Stimulated activated CD8-positive, alpha-beta memory T cell treated with anti-CD3 and anti-CD28 coated beads, Interleukin-7, amount 100 ng/mL, for 48 hours (primary cell): ENCODE measurements around the gene PLEKHA6.

Source experiments
- DNase-seq, 2 donors: peaks; one replicate each; pipeline ENCODE4 v3.0.0-alpha.2; 2020; ENCODE audit warnings: low read depth in 1 of 2; ENCODE audit errors: extremely low read depth in 1 of 2

The PLEKHA6 gene

GRCh38 chr1:204355913-204356312 is 3.8 kb downstream of the PLEKHA6 start:
- no peak for DNase-seq

- no peak for DNase-seq
Observed at GRCh38 chr1:204354579-204354978, 5.2 kb downstream of the PLEKHA6 start.

GRCh38 chr1:204353213-204353910 is 6.4 kb downstream of the PLEKHA6 start:
- no peak for DNase-seq

GRCh38 chr1:204350857-204351573 is 8.7 kb downstream of the PLEKHA6 start:
- DNase-seq = no peak

GRCh38 chr1:204350312-204350711 is 9.4 kb downstream of the PLEKHA6 start:
- no peak for DNase-seq

DNA sequence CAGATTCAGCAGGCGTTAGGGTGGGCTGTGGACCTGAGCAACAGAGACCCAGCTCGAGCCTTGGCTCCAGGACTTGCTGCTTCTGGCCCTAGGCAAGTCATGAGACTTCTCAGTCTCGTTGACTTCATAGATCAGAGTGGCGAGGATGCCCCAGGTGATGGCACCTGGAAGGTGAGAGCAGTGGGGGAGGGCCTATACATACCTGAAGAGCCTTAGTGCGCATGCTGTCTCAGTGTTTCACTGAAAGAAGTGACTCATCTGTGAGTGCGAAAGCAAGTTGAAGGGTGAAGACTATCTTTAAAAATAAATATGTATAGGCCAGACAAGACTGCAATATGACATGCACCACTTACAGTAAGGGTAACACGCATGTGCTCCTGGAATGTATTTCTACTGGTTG is 10.1 kb downstream of the PLEKHA6 start:
- DNase-seq = no peak

- no peak for DNase-seq
Observed at GRCh38 chr1:204348722-204349121, 11.0 kb downstream of the PLEKHA6 start.

DNA sequence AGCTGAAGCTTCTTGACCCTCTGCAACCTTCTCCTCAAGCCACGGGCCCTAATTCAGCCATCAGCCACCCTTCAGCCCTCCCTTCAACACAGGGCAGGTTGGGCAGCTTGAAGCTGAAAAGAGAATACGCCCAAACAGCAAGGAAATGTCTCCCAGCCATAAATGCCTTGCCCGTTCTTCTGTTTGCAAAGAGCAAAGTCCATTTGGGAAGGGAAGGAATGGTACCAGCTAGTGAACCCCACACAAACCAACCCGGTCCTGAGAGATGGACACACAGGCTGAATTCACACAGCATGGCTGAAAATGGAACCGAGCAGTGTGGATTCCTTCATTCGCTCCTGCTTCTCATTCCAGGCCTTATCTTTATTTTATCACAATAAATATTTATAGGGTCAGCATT is 11.5 kb downstream of the PLEKHA6 start:
- DNase-seq = no peak

DNA sequence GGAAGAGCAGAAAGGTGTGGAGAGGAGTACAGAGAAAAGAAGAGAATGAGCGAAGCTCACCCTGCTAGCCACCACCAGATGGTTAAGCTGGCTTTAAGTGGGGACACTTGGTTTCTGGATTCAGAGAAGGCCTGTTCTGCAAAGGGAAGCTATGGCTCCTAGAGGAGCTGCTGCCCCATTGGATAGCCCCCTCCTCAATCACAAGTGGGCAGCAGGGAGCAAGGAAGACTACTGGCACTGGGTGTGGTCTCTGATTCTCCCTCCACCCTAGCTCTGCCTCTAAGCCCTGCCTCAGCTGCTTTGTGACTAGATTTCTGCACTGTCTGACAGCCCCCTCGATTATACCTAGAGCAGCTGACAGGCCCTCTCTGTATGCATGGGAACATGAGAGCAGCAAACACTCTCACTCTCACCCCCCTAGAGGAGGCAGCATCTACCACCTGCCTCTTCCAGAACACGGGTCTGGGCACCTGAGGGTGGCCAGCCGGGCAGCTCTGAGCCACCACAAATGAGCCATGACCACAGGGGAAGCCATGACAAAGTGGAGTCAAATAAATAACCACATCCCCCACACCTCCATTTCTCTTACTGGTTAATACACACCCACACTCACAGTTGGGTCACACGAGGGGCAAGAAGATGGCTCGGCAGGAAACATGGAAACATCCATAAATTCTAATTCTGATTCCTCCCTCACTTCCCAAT is 13.6 kb downstream of the PLEKHA6 start:
- DNase-seq = no peak

GRCh38 chr1:204345438-204345841 is 14.3 kb downstream of the PLEKHA6 start:
- DNase-seq = no peak

DNA sequence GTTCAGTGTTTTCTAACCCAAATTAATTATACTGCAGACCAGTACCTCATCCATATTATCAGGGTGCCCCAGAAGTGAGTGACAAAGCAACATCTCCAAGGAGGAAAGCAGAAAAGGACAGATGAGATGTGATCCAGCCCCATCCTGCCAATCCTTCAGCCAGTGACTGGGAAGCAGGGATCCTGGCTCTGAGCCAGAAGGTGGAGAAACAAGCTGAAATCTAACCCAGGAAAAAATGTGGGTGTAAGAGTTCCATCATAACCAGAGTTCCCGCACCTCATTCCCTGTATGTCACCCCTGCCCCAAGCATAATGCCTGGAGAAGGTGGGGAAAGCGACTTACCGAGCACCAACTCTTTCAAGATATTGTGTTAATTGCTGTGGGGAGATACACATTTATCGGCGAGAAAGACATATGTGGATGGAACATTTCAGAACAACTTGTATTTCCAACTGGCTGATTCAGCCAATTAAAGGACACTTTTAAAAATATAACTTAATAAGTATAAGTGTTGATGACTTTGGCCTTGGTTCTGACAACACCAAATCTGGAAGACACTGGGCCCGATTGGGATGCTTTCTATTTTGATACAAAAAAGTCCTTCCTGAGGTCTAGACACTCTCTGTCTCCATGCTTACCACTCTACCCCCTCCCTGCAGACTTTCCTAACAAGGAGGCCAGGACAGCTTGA is 14.9 kb downstream of the PLEKHA6 start:
- DNase-seq = no peak

DNA sequence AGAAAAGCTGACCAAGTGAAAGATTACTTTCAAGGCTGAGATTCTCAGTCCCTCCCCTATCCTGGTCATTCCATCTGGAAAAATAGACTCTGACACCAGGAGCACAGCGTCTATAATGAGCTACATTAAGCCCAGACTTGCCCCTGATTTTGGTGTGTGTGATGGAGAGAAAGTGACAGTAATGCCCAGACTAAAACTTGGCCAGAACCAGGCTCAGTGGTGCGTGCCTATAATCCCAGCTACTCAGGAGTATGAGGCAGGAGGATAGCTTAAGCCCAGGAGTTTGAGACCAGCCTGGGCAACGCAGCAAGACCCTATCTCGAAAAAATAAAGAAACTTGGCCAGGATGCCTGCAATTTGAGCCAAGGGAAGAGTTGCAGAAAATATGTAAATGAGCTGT is 15.9 kb downstream of the PLEKHA6 start:
- DNase-seq = no peak

DNA sequence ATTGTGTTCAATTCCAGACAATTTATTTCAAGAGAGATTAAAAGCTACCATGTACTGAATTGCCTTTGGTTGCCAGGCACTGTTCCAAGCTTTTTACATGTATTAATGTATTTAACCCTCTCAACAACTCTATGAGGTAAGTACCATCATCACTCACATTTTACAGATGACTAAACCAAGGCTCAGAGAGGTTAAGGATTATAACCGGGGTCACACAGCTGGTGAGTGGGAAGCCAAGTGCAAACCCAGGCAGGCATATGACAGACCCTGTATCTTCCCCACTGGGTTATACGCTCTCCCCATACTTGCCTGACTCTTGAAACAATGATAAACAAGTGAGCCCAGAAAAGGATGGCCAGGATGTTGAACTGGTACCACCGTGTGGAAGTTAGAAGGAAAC is 16.5 kb downstream of the PLEKHA6 start:
- no peak for DNase-seq

- DNase-seq = no peak
Observed at GRCh38 chr1:204342310-204342709, 17.4 kb downstream of the PLEKHA6 start.

DNA sequence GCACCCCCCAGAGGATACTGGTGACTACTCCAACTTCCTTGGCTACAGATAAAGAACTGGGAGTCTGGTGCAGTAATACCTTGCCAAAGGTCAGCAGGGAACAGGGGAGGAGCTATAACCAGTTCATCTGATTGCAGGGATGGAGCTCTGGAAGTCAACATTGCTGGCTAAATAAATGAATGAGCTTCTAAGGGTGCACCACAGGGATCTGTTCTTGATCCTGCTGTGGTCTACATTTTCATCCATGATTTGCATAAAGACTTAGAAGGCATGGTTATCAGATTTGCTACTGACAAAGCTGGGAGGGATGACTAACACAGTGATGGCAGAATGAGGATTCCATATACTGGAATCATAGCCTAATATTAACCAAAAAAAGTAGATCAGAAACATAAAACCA is 18.3 kb downstream of the PLEKHA6 start:
- DNase-seq = no peak

DNA sequence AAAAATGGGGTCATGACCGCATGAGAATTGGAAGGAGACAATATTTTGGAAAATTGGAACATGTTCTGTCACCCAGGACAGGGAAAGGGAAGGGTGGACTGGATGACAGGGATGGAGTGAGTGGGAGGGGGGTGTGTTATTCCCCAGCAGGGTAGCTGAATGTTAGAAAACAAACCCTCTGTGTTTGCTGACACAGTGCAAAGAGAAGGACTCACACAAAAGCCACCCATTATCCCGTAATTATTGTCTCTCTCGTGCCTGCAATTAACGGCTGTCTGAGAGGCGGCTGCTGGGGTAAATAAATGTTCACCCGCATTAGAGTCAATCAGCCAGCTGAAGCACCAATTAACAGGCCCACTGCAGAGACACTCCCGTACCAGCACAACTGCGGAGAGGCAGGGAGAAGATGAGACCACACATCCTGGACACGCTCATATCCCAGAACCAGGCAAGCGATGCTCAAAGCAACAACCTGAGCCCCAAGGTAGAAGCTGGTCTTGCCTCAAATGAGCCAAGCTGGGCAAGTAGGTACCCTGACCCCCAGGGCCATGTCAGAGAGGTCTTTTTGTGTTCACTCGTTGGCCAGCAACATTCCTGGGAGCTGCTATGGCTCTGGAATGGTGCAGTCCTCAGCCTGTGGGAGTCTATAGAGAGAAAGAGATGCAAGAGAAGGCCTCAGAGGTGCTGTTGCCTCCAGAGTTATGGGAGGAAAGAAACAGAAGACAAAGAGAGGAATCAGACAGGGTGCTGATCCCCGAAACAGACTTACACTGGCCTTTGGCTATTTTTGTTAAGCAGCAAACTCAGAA is 19.4 kb downstream of the PLEKHA6 start:
- DNase-seq = no peak

DNA sequence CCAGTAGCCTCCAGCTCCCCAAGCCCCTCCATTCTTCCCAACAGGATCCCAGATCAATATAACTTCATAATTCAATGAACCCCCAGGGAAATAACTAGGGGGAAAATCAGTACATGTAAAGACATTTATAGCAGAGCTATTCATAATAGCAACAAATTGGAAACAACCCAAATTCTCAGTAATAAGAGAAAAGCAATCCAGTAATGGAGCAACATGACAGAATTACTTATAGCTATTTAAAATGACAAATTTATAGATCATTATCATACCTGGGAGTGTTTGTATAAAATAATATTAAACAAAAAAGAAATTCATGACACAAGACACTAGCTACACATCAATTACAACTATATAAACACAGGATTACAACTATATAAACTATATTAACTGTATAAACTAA is 20.2 kb downstream of the PLEKHA6 start:
- no peak for DNase-seq

- DNase-seq = no peak
Observed at GRCh38 chr1:204338997-204339396, 20.7 kb downstream of the PLEKHA6 start.

GRCh38 chr1:204338360-204338759 is 21.4 kb downstream of the PLEKHA6 start:
- DNase-seq = no peak

DNA sequence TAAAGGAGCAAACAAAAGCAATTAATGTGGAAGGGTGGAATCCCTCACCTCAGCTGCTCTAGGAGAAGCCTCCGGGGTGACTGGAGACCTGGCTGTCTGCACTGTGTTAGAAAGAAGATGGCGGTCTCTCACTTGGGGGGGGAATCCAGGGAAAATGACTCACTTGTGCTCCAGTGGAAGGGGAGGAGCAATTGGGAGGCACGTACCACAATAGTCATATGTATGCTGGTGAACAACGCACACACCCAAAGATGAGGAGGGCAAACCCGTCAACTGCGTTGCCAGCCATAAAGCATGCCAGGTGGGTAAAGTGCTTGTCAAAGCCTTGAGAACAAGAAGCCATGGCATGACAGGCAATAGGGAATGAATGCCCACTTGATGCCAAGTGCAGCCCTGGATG is 22.1 kb downstream of the PLEKHA6 start:
- DNase-seq = no peak

DNA sequence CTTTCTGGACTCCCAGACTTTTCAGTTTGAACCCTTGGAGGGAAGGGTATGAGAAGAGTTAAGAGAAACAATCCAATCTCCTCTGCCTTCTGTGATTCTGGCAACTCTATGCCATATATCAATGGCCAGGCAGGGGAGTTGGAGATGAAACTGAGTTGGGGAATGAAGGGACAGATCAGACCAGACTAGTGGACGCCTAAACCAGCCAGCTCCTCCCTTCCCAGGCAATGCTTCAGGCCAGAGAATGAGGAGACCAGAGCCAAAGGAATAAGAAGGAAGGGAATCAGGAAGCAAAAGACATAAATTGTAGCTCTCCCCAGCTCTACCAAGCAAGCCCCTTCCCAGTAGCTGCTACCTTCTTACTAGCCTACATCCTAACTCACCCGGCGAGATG is 22.7 kb downstream of the PLEKHA6 start:
- no peak for DNase-seq
